Panc1 (cell line): ENCODE data around the gene ARL17B.
"Not testable (repeated sequence)": the region's sequence is repeated elsewhere in the genome, so short reads cannot be mapped to it uniquely, and the experiment has no call there.

Source experiments
- CTCF ChIP-seq: fragments of 450-650 bp; IDR thresholded peaks from 2 replicates; pipeline ENCODE4 v1.5.1; 2017; ENCODE audit warnings: mild to moderate bottlenecking
- POLR2AphosphoS5 ChIP-seq: IDR thresholded peaks from 2 replicates; pipeline ENCODE4 v1.6.1; 2012; ENCODE audit warnings: mild to moderate bottlenecking, low read depth, low read length, moderate library complexity
- REST ChIP-seq, 2 experiments: IDR thresholded peaks; 2 replicates each; pipeline ENCODE4 v1.6.1; 2011 to 2012; ENCODE audit warnings: low read depth in 2 of 2, control low read depth in 1 of 2, low read length in 1 of 2, mild to moderate bottlenecking in 1 of 2, moderate library complexity in 1 of 2; ENCODE audit not compliant: insufficient read depth in 1 of 2
- TCF7L2 ChIP-seq: IDR thresholded peaks from 2 replicates; pipeline ENCODE4 v1.6.1; 2011; ENCODE audit warnings: mild to moderate bottlenecking, low read depth, low read length, inconsistent platforms

GRCh38 chr17:46231359-46231758 lies 130.2 kb downstream of the ARL17B start:
- not testable (repeated sequence) for TF ChIP-seq CTCF; REST (IDR thresholded peaks at IDR 0.05; ENCODE audit: insufficient read depth in 1 of 2, low read depth in 2 of 2, low read length in 1 of 2); POLR2AphosphoS5; TCF7L2
